GM11168 (cell line): Measurements from ENCODE around the gene RSPRY1.

ENCODE experiments used
- in situ Hi-C: fragments of 300-500 bp; cut with MboI; formaldehyde crosslinking; loops from one replicate; pipeline ENCODE4 v1.12.0; 2022; ENCODE audit warnings: low sequenced_read_pairs; ENCODE audit not compliant: unreplicated experiment

Gene RSPRY1

DNA sequence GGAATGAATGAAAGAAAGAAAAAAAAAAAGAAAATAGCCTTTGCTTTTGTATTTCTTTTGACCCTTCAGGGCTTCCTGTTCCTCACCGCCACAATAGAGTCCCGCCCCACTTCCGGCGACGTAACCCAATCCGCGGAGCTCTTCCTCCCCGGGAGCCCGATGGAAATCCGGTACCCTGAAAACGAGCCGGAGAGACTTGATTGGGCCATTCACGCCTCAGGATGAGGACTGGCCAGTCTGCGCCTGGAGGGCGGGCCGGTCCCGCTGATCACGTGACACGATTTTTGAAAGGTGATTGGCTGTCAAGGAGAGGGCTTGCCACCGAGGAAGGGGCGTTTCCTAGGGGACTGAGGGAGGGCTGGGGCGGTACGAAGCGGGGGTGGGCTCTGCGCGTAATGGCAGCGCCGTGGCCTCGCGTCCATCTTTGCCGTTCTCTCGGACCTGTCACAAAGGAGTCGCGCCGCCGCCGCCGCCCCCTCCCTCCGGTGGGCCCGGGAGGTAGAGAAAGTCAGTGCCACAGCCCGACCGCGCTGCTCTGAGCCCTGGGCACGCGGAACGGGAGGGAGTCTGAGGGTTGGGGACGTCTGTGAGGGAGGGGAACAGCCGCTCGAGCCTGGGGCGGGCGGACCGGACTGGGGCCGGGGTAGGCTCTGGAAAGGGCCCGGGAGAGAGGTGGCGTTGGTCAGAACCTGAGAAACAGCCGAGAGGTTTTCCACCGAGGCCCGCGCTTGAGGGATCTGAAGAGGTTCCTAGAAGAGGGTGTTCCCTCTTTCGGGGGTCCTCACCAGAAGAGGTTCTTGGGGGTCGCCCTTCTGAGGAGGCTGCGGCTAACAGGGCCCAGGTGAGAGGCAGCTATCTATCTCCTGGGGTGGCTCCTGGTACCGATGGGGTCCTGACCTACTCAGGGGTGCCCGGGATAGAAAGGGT is at the start of gene RSPRY1, which contains the start of gene PSME3IP1:
Gene RSPRY1 (plus strand): TSS at position 385 of the 927 bp plus-strand sequence. CDS start 18,330 bp downstream, outside the sequence.
Gene PSME3IP1 (minus strand): TSS at position 95 of the 927 bp plus-strand sequence. CDS start 12,185 bp downstream, outside the sequence.
- in situ Hi-C loops: no loop called here

DNA sequence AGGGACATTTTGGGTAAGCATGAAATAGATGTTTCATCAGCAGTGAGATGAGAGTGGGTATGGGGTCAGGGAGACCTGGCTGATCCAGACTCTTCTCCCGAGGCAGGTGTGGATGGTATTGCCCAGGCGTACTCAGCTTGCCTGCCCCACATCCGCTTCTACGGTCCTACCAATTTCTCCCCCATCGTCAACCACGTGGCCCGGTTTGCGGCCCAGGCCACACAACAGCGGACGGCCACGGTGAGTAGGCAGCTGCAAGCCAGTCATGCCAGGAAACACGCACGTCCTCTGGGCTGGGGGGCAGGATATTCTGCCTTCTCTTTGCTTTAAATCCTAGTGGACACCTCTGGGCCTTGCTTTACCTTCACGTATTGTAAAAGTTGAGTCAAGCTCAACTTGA is 49.1 kb upstream of the RSPRY1 start:
- in situ Hi-C loops: no loop called here

DNA sequence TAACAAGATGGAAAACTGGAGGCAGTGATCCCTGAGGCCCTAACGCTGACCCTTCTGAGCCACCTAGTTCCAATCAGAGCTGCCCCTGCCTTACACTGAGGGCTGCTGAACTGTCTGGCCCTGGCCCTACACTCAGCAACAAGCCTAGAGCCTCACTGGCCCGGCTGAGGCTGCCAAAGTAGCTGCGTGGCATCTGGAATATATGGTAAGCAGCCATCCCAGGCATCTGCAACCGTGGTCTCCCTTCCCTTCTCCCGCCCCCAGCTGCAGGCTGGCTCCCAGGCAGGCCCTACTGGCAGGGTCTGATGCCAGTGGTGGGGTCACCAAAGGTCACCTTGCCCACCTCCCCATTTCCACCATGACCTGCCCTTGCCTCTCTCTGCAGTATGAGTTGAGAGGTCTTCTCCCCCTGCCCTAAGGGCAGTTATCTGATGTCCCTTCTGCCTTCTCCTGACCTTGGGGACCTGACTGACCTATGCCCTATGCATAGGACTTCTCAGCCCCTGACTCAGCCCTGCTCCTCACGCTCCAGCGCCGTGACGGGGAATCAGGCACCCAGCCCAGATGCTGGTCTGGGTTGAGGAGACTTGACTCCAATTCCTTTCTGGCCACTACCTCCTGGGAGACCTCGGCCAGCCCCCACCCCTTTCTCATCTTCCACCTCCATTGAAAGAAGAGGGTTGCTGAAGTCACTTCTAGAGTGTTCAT is 48.4 kb upstream of the RSPRY1 start:
- in situ Hi-C loops: no loop called here

DNA sequence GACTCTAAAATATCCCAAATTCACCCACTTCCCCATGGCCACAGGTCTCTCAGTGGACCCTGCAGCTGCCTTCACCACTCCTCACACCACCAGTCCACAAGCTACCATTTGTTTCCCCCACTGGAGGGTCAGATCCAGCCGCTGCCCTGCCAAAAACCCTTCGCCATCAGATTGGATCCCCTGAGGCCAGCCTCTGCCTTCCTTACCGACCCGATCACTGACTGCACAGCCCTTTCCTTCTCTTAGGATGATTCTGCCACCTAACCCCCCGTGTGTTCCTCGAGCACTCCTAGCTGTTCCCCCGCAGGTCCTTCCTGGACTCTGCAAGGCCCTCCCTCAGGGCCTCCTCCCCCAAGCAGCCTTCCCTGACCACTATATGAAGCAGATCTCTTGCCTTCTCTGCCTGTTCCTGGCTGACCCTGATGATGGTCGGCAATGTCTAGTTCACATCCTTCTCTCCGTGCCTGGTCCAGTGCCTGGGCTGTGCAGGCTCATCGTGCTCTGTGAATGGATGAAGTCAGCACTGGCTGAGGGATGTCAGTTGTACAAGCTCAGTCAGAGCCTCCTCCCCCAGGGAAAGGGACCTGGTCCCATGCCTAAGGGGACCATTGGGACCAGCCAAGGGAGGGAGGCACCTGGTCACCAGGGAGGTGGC is 47.7 kb upstream of the RSPRY1 start:
- in situ Hi-C loops: no loop called here

DNA sequence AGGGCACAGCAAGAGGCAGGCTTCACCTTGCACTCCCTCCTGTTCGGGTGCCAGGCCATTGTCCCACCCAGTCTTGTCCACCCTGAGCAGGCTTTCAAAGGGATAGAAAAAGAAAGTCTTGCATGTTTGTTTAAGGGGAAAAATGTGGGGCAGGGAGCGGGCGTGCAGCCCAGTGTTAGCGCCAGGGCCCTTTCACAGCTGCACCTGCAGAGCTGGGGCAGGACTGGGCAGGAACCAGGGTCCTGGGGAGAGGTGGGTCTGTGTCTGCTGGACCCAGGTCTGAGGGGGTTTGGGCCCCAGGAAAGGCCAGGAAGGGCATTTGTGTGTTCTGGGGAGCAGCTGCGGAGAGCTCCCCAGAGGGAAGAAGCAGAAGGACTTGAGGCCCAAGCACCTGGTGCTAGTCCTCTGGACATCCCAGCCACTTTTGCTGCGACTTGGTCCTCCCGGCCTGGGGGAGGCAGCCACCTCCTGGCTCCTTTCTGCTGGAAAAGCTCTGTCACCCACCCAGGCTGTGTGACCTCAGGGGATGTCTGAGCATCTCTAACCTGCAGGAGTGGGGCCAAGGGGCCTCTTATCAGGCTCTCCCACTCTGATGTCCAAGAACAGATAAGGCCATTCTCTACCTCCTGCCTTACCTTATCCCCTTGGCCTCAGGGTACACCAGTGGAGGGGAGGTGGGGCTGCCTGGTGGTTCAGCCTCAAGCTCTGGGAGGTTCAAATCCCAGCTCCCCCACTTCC is 45.0 kb upstream of the RSPRY1 start:
- in situ Hi-C loops: no loop called here

DNA sequence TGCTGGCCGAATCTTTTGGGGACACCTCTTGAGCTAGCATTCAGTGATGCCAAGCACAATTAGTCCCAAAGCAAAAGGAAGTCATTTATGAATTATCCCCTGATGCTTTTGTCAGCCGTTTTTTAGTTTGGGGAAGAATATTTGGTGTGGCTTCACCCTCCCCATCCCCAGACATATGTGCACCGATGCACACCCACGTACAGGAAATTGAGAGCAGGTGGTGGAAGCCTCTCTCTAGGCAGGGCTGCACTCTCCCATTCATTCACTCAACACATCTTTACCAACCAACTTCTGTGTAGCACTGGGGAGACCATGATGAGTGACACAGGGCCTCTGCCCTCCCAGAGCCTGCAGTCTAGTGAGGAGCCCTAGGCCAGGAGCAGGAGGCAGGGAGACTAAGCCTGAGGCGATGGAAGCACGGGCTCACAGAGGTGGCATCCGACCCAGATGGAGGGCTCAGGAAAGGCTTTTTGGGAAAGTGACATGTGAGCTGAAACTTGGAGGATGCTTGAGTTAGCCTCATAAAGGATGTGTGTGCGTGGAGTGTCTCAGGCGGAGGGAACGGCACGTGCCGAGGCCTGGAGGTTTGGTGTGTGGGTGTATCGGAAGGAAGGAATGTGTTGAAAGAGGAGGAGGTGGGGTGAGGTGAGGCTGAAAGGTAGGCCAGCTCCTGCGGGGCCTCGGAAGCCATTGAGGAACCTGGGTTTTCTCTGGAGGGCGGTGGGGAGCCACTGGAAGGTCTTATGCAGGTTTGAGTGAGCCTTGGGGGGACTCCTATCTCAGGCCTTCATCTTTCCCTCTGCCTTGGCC is 44.1 kb upstream of the RSPRY1 start:
- in situ Hi-C loops: no loop called here

DNA sequence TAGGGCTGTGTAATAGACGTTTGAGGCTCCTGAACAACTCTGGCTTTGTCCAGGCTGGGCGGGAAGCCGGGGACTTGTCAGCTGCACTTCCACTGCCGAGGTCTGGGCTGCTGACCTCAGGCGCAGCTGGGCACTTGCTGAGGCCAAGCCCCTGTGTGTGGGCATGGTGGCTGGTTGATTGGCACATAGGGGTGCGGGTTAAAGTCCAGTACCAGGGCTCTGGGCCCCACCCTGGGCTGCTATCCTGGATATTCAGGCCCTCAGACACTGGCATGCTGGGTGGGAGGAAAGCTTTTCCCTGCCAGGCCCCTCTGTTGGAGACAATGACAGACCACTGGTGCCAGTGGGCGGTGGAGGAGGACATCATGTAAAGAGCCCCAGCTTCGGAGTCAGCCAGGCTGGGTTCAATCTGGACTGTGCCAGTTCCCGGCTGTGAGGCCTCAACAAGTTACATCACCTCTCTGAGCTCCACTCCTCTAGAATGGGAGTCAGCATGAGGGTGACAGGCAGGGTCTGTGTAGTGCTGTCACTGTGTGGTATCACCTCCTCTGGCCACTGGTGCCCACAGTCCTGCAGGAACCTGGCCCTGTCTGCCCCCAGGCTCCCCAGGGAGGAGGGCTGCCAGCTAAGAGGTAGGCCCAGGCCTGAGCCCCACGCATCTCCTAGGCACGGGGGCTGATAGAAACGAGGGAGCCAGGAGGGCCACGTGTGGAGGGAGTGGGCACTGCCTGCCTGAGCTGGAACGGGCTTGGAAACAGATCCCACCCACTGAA is 42.8 kb upstream of the RSPRY1 start:
- in situ Hi-C loops: no loop called here

DNA sequence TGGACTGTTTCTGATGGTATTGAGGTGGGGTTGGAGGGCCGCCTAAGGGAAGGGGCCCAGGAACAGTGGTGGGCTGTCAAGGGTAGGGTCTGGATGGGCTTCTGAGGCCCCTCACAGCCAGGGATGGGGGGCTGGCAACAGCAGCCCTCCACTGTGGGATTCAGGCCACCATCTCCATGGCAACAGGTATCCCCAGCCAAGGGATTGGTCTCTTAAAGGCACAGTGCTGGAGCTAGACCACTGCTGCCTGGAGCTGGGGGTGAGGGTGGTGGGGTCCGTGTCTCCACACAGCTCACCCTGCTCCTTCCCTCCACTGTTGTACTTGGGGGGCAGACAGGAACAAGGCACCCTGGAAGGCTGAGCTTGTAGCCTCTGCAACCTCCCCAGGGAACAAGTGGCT is 42.1 kb upstream of the RSPRY1 start:
- in situ Hi-C loops: no loop called here

DNA sequence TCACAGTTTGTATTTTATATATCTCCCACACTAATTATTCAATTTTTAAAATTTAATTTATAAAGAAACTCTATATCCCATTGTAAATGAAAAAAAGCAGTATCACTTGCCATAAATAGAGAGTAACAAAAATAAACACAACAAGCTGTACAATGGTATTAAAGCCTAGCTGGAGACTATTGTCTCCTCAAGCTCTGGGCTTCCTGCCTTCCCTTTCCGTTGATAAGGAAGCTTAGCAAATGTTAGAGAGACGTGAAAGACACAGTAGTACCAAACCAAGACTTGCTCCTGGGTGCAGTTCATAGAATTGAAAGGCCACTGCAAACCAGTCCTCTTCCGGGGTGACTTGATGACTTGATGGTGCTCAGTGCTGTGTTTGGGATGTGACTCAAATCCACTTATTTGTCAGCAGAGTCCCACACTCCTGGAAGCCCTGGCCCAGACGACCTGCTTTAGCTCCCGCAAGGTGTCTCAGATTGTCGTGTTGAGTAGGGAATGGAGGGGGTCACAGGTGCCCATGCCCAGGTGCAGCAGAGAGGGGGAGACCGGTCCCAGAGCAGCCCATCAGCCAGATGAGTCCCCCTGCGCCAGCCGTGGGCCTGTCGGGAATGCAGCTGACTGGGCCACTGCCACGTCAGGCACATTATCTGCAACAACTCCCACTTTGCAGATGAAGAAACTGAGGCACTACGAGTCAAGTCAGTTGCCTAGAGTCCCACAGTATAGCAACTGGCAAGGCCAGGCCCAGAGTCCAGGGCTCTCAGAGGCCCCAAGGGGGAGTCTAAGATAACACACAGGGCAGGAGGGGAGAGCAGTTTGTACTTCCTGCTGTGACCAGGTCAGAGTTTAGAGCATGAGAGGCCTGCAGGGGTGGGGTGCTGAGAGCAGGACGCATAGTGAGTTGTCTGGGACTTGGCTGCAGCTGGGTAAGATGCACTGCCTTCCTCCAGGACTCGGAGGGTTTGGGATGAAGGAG is 40.8 kb upstream of the RSPRY1 start:
- in situ Hi-C loops: no loop called here

DNA sequence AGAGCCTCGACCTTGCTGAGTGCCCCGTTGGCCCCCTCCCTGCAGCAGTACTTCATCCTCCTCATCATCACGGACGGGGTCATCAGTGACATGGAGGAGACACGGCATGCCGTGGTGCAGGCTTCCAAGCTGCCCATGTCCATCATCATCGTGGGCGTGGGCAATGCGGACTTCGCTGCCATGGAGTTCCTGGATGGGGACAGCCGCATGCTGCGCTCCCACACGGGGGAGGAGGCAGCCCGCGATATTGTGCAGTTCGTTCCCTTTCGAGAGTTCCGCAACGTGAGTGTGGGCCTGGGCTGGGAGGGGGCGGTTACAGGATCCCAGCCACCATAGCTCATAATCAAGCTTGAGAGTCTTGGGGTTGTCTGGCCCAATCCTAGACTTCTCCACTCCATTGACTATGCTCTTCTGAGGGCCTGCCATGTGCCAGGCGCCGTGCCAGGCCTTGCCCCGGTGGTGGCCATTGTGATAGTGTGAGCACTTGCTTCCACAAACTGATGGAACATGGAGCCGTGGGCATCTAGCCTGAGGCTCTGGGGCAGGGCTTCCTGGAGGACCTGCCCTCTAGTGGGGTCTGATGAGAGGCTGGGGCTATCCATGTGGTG is 40.0 kb upstream of the RSPRY1 start:
- in situ Hi-C loops: no loop called here

DNA sequence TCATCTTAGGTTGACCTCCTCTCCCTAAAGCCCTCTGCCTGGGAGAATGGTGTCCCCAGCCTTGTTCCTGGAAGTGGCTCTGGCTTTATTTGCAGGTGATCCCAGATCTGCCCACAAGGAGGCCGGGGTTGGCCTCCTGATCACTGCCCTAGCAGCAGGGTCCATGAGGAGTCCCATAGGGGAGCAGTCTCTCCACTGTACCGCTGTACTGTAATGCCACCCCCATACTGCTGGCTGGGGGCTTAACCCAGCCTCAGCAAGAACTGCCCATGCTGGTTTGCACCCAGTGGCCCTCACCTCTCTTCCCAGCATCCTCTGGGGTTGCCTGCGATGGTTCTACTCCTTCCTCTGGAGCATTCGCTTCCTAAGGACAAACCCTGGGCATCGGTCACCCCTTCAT is 39.4 kb upstream of the RSPRY1 start:
- in situ Hi-C loops: no loop called here

DNA sequence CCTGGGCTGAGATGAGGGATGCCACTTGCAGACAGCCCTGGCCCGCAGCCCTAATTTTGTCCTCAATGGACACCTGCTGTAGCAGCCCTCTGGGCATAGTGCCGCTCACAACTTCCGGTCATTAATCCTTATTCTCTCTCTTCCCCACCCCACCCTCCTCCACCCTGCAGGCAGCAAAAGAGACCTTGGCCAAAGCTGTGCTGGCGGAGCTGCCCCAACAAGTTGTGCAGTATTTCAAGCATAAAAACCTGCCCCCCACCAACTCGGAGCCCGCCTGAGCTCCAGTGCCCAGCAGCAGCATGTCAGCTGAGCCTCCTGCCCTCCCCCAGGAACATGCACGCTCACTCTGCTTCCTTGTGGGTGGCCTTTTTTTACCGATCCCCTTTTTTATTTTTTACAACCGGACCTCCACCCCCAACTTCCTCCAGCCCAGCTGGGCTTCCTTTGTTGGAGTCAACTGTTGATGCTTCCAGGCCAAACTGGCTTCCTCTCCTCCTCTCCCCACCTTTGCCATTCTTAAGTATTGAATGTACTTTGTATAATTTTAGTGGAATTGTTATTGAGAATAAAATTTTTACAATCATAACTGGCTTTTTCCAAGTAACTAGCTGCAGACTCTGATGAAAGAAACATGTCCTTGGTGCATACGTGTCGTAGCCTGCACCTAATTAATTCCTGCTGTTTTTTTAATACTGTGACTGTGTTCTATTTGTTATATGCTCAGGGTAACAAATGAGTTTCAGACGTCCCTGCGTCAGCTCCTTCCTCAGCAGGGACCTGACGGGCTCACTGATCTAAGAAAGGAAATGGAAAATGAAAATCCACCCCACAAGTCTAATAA is 38.5 kb upstream of the RSPRY1 start:
- in situ Hi-C loops: no loop called here

DNA sequence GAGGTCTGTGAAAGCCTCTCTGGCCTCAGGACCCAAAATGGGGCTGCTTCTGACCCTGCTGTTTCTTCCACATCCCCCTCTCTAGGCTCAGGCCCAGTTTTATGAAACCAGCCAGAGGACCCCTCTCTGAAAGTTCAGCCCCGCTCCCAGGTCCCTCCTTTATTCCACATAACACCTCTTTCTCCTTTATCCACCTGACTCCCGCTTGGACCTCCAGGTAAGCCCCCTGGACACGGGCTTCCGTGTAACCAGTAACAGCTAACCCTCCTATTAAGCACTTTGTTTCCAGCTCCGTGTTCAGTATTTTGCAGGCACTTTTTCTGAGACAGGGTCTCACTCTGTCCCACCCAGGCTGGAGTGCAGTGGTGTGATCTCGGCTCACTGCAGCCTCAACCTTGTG is 37.6 kb upstream of the RSPRY1 start:
- in situ Hi-C loops: no loop called here

DNA sequence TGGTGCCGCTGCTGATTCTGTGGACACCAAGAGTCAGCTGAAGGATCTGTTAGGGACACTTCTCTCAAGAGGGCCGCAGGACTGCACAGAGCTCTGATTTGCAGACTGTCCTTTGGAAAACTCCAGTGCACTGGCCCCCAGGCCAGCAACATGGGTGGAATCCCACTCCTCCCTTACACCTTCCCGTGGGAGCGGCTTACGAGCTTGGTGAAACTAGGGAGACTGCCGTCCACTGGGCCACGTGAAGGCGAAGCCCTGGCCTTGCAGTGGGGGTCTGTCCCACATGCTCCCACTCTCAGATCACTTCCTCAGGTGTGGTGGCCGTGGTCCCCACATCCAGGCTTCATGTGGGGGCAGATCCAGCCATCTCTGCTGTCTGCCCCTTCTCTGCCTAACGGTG is 36.7 kb upstream of the RSPRY1 start:
- in situ Hi-C loops: no loop called here

DNA sequence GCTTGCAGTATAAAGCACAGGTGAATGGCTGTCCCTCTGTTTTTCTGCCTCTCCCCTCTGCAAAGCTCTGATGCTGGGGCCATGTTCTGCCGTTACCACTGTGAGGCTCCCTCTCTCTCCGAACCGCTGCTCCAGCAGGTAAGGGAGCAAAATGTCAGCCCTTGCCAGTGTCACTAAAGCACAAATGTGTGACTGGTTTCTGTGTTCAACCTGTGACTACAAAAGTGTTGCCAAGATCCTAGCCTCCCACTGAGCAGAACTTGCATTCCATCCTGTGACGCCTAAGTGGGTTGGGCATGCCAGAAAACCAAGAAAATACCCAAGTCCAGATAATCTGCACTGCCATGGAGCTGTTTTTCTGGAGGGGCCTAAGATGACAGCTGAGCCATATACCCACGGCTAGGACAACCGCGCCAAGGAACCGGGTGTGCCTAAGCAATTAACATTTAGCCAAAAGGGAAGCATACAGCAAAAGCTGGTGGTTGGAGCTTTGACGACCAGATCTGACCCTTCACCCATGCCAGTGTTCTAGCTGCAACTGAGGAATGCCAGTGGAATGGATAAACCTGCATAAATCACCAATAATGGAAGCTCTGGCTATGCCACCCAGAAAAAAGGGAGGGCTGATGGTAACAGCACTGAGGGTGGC is 35.3 kb upstream of the RSPRY1 start:
- in situ Hi-C loops: no loop called here

DNA sequence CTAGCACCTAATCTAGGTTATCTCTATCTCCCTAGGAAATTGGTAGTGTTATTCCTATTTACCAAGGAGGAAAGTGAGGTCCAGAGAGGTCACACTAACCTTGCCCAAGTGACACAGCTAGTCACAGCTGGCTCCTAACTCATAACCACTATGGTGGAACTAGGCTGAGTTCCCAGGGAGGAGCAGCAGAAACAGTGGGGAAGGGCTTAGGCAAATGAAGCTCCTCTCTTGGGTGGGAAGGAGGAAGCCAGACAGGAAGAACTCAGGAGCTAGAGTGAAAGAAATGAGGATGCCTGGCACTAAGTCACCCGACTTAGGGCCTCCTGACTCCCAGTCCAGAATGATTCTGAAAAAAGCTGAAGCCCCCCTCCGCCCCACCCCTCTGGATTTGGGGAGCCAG is 34.8 kb upstream of the RSPRY1 start:
- in situ Hi-C loops: no loop called here
